HEK293 (cell line): ENCODE results near the gene CHN1.

Experiments used
- ZNF140 ChIP-seq: fragments of 450-650 bp; formaldehyde crosslinking; IDR thresholded peaks from 2 replicates; pipeline ENCODE4 v1.5.1; 2016; ENCODE audit warnings: missing biosample characterization, missing genetic modification characterization
- ZNF274 ChIP-seq, 2 experiments: fragments of 200-500 bp in 1 of 2; fragments of 450-650 bp in 1 of 2; sonication (Bioruptor generic) in 1 of 2; formaldehyde crosslinking in 1 of 2; IDR thresholded peaks; 2 replicates each; pipeline versions ENCODE4 v1.5.1 to v1.6.1; 2014 to 2016; ENCODE audit warnings: borderline replicate concordance in 1 of 2, inconsistent platforms in 1 of 2, low read length in 1 of 2, missing biosample characterization in 1 of 2, missing genetic modification characterization in 1 of 2
- ZXDB ChIP-seq: fragments of 450-650 bp; formaldehyde crosslinking; IDR thresholded peaks from 2 replicates; pipeline ENCODE4 v1.5.1; 2016; ENCODE audit warnings: missing biosample characterization, missing genetic modification characterization
- TF ChIP-seq, protein P1 (sequence below): fragments of 450-650 bp; formaldehyde crosslinking; IDR thresholded peaks from 2 replicates; pipeline ENCODE4; 2016; ENCODE audit warnings: missing biosample characterization, missing genetic modification characterization
- TF ChIP-seq, protein P2 (sequence below): fragments of 450-650 bp; formaldehyde crosslinking; IDR thresholded peaks from 2 replicates; pipeline ENCODE4 v1.5.1; 2016; ENCODE audit warnings: missing biosample characterization, missing genetic modification characterization
- TF ChIP-seq, protein P3 (sequence below): fragments of 450-650 bp; formaldehyde crosslinking; IDR thresholded peaks from 2 replicates; pipeline ENCODE4 v1.5.1; 2016; ENCODE audit warnings: missing biosample characterization, missing genetic modification characterization, borderline replicate concordance
- TF ChIP-seq, protein P4 (sequence below): fragments of 450-650 bp; formaldehyde crosslinking; IDR thresholded peaks from 2 replicates; pipeline ENCODE4 v1.5.1; 2016; ENCODE audit warnings: missing biosample characterization, missing genetic modification characterization

DNA sequence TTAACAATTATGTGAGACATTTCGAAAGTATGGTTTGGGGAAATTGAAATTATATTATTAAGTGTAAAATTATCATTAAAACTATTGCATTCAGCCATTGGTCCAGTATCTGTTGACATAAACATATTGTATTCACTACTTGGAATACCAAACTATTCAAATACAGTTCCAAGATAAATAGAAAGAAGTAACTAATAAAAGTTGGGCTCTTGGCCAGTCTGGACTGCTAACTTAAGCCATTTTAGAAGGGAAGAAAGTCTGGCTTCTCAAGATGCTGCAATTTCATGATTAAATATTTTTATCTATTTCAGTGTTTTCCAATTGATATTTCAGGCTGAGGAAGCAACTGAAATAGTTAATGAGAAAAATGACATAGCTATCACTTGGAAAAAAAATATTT lies 131.1 kb downstream of the CHN1 start:
- TF ChIP-seq, protein P1, sequence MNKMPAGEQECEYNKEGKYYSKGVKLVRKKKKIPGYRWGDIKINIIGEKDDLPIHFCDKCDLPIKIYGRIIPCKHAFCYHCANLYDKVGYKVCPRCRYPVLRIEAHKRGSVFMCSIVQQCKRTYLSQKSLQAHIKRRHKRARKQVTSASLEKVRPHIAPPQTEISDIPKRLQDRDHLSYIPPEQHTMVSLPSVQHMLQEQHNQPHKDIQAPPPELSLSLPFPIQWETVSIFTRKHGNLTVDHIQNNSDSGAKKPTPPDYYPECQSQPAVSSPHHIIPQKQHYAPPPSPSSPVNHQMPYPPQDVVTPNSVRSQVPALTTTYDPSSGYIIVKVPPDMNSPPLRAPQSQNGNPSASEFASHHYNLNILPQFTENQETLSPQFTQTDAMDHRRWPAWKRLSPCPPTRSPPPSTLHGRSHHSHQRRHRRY = no peak
- TF ChIP-seq ZXDB (tag by site-specific recombination) (no peak), ZNF140 (tag by site-specific recombination) (no peak), ZNF274 (IDR thresholded peaks at IDR 0.05; ENCODE audit: low read length) (no peak), ZNF274 (tag by site-specific recombination; IDR thresholded peaks at IDR 0.05; ENCODE audit: borderline replicate concordance) (no peak)
- TF ChIP-seq, protein P2, sequence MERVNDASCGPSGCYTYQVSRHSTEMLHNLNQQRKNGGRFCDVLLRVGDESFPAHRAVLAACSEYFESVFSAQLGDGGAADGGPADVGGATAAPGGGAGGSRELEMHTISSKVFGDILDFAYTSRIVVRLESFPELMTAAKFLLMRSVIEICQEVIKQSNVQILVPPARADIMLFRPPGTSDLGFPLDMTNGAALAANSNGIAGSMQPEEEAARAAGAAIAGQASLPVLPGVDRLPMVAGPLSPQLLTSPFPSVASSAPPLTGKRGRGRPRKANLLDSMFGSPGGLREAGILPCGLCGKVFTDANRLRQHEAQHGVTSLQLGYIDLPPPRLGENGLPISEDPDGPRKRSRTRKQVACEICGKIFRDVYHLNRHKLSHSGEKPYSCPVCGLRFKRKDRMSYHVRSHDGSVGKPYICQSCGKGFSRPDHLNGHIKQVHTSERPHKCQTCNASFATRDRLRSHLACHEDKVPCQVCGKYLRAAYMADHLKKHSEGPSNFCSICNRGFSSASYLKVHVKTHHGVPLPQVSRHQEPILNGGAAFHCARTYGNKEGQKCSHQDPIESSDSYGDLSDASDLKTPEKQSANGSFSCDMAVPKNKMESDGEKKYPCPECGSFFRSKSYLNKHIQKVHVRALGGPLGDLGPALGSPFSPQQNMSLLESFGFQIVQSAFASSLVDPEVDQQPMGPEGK (tag by site-specific recombination) = no peak
- TF ChIP-seq, protein P3, sequence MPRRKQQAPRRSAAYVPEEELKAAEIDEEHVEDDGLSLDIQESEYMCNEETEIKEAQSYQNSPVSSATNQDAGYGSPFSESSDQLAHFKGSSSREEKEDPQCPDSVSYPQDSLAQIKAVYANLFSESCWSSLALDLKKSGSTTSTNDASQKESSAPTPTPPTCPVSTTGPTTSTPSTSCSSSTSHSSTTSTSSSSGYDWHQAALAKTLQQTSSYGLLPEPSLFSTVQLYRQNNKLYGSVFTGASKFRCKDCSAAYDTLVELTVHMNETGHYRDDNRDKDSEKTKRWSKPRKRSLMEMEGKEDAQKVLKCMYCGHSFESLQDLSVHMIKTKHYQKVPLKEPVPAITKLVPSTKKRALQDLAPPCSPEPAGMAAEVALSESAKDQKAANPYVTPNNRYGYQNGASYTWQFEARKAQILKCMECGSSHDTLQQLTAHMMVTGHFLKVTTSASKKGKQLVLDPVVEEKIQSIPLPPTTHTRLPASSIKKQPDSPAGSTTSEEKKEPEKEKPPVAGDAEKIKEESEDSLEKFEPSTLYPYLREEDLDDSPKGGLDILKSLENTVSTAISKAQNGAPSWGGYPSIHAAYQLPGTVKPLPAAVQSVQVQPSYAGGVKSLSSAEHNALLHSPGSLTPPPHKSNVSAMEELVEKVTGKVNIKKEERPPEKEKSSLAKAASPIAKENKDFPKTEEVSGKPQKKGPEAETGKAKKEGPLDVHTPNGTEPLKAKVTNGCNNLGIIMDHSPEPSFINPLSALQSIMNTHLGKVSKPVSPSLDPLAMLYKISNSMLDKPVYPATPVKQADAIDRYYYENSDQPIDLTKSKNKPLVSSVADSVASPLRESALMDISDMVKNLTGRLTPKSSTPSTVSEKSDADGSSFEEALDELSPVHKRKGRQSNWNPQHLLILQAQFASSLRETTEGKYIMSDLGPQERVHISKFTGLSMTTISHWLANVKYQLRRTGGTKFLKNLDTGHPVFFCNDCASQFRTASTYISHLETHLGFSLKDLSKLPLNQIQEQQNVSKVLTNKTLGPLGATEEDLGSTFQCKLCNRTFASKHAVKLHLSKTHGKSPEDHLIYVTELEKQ = no peak
- TF ChIP-seq, protein P4, sequence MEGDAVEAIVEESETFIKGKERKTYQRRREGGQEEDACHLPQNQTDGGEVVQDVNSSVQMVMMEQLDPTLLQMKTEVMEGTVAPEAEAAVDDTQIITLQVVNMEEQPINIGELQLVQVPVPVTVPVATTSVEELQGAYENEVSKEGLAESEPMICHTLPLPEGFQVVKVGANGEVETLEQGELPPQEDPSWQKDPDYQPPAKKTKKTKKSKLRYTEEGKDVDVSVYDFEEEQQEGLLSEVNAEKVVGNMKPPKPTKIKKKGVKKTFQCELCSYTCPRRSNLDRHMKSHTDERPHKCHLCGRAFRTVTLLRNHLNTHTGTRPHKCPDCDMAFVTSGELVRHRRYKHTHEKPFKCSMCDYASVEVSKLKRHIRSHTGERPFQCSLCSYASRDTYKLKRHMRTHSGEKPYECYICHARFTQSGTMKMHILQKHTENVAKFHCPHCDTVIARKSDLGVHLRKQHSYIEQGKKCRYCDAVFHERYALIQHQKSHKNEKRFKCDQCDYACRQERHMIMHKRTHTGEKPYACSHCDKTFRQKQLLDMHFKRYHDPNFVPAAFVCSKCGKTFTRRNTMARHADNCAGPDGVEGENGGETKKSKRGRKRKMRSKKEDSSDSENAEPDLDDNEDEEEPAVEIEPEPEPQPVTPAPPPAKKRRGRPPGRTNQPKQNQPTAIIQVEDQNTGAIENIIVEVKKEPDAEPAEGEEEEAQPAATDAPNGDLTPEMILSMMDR (tag by site-specific recombination) = no peak
